ENCODE data around the gene SLC27A5.
"Not testable (repeated sequence)": the region's sequence is repeated elsewhere in the genome, so short reads cannot be mapped to it uniquely, and the experiment has no call there.

SLC27A5 gene

DNA sequence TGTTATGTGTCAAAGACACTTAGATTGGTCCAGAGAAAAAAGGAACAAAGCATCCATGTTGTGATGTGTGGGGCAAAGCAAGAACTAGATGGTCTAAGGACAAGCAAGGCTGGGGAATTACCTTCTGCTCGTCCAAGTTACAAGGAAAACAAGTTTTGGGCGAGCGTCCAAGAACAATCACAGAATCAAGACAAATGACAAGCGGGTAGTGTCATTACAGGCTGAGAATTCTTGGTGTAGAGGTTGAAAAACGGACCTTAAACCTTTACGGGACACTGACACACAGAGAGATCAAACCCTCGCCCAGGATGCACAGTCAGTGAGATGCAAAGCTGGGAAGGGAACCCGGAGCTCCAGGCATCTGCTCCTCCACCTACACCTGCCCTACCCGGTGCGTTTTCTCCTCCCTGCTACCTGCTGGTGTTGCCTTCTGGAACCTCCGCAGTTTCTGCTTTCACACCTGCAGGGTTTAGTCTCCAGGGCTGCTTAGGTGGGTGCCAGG is 60.9 kb downstream of the SLC27A5 start:
- ChIA-PET CTCF (no interaction called here), POLR2A (interaction anchor here (0.6 to 2.5 kb wide), 13 partner anchors 9 to 108 kb away, joined by 3 to 10 read pairs (median 4); partner anchors contain the start of genes ZBTB45, ZNF324, ZNF446 and ZNF584)
- DNase-seq (ENCODE audit: extremely low spot score), result no peak
- TF ChIP-seq TARDBP (IDR thresholded peaks at IDR 0.05) (no peak), FOXK2 (IDR thresholded peaks at IDR 0.05) (no peak), SUZ12 (IDR thresholded peaks at IDR 0.05) (no peak), SP1 (IDR thresholded peaks at IDR 0.05) (no peak), FOXA1 (IDR thresholded peaks at IDR 0.05) (no peak), FOXM1 (IDR thresholded peaks at IDR 0.05; ENCODE audit: borderline replicate concordance) (no peak), L3MBTL2 (conservative IDR thresholded peaks at IDR 0.05) (no peak), ARNT (IDR thresholded peaks at IDR 0.05) (no peak), CTBP1 (IDR thresholded peaks at IDR 0.05; ENCODE audit: borderline replicate concordance) (no peak), HDGF (IDR thresholded peaks at IDR 0.05; ENCODE audit: borderline replicate concordance) (no peak), BHLHE40 (IDR thresholded peaks at IDR 0.05; ENCODE audit: borderline replicate concordance) (no peak), ELF4 (IDR thresholded peaks at IDR 0.05) (no peak), ZNF384 (IDR thresholded peaks at IDR 0.05) (no peak), LEF1 (IDR thresholded peaks at IDR 0.05; ENCODE audit: borderline replicate concordance) (no peak), NFRKB (IDR thresholded peaks at IDR 0.05) (no peak)
- TF ChIP-seq, protein P1, sequence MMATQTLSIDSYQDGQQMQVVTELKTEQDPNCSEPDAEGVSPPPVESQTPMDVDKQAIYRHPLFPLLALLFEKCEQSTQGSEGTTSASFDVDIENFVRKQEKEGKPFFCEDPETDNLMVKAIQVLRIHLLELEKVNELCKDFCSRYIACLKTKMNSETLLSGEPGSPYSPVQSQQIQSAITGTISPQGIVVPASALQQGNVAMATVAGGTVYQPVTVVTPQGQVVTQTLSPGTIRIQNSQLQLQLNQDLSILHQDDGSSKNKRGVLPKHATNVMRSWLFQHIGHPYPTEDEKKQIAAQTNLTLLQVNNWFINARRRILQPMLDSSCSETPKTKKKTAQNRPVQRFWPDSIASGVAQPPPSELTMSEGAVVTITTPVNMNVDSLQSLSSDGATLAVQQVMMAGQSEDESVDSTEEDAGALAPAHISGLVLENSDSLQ (IDR thresholded peaks at IDR 0.05), result no peak

DNA sequence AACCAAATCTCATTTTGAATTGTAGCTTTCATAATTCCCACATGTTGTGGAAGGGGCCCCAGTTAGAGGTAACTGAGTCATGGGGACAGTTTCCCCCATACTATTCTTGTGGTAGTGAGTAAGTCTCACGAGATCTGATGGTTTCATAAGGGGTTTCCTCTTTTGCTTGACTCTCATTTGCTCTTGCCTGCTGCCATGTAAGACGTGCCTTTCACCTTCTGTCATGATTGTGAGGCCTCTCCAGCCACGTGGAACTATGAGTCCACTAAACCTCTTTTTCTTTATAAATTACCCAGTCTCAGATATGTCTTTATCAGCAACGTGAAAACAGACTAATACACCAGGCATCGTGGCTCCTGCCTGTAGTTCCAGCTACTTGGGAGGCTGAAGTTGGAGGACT is 61.8 kb downstream of the SLC27A5 start:
- POLR2A ChIA-PET, result interaction anchor here (1.8 to 2.5 kb wide), 2 partner anchors 13 to 70 kb away, joined by 7 to 10 read pairs; partner anchors contain the start of gene ZBTB45
- CTCF ChIA-PET; DNase-seq (ENCODE audit: extremely low spot score): not testable (repeated sequence)

DNA sequence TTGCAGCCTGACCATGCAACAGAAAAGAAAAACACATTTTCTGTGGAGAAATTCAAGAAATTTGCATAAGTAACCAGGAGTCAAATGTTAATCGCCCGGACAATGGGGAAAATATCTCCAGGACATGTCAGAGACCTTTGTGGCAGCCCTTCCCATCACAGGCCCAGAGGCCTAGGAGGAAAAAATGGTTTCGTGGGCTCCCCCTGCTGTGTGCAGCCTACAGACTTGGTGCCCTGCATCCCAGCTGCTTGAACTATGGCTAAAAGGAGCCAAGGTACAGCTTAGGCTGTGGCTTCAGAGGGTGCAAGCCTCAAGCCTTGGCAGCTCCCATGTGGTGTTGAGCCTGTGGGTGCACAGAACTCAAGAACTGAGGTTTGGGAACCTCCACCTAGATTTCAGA is 62.9 kb downstream of the SLC27A5 start:
- POLR2A ChIA-PET; DNase-seq (ENCODE audit: extremely low spot score); CTCF ChIA-PET: not testable (repeated sequence)

All from HEK293T (cell line).